DND-41 (cell line): ENCODE measurements around the gene NUCB1.

Experiments used
- EZH2 ChIP-seq: IDR thresholded peaks from 3 replicates; pipeline ENCODE4 v1.6.1; 2012; ENCODE audit warnings: borderline replicate concordance, low read depth, mild to moderate bottlenecking, moderate library complexity, low read length, inconsistent platforms; ENCODE audit not compliant: severe bottlenecking
- TF ChIP-seq, protein P1 (sequence below): IDR thresholded peaks from 2 replicates; pipeline ENCODE4 v1.5.1; 2012; ENCODE audit warnings: borderline replicate concordance, low read length, moderate library complexity, mild to moderate bottlenecking; ENCODE audit not compliant: poor library complexity, severe bottlenecking; ENCODE audit errors: extremely low read depth

DNA sequence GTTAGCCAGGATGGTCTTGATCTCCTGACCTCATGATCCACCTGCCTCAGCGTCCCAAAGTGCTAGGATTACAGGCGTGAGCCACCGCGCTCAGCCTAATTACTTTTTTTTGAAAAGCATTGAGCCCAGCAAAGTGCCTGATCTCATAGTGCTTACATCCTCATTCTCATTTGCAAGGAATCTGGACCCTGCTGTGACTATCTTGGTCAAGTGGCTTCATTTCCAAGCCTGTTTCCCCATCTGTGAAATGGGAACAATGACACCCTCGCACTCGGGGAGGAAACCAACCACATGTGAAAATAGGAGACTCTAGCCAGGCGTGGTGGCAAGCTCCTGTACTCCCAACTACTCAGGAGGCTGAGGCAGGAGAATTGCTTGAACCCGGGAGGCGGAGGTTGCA is 30.1 kb upstream of the NUCB1 start:
- TF ChIP-seq, protein P1, sequence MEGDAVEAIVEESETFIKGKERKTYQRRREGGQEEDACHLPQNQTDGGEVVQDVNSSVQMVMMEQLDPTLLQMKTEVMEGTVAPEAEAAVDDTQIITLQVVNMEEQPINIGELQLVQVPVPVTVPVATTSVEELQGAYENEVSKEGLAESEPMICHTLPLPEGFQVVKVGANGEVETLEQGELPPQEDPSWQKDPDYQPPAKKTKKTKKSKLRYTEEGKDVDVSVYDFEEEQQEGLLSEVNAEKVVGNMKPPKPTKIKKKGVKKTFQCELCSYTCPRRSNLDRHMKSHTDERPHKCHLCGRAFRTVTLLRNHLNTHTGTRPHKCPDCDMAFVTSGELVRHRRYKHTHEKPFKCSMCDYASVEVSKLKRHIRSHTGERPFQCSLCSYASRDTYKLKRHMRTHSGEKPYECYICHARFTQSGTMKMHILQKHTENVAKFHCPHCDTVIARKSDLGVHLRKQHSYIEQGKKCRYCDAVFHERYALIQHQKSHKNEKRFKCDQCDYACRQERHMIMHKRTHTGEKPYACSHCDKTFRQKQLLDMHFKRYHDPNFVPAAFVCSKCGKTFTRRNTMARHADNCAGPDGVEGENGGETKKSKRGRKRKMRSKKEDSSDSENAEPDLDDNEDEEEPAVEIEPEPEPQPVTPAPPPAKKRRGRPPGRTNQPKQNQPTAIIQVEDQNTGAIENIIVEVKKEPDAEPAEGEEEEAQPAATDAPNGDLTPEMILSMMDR: no peak
- TF ChIP-seq EZH2: no peak
